H1 (cell line): ENCODE measurements around the gene KLK10. TPM values are rescaled to one million over a fixed set of nuclear protein-coding genes. Genes with fewer than 3 reads are reported as not detected.

Experiments used
- CTCF ChIA-PET: fragments of 300-600 bp; sonication (Branson Sonifier 250); formaldehyde crosslinking; loops from one replicate; lab custom pipeline; 2021; ENCODE audit not compliant: partially characterized antibody; lab: Charles Lee
- POLR2A ChIA-PET: fragments of 300-600 bp; sonication (Branson Sonifier 250); formaldehyde crosslinking; loops from one replicate; lab custom pipeline; 2021; ENCODE audit warnings: inconsistent platforms; ENCODE audit not compliant: partially characterized antibody; lab: Charles Lee
- DNase-seq, 2 experiments: peaks; one replicate each; pipeline versions ENCODE4 v3.0.0 to v3.0.0-alpha.2; 2010 to 2022; ENCODE audit warnings: low spot score in 2 of 2, low read depth in 1 of 2, mixed read lengths in 1 of 2
- FAIRE-seq: peaks from 2 replicates; lab custom pipeline; 2011; peaks lifted over from hg19 to GRCh38; lab: Jason Lieb, UNC
- H2AFZ ChIP-seq: 2 replicates; pipeline ENCODE4 v1.8.1; 2012; ENCODE audit warnings: low read length, inconsistent platforms
- H2AK5ac ChIP-seq: 2 replicates; pipeline ENCODE4 v1.6.1; 2013; ENCODE audit warnings: low read depth, low read length
- H2BK120ac ChIP-seq: replicated peaks from 2 replicates; pipeline ENCODE3; 2013; ENCODE audit warnings: low read depth, low read length, inconsistent platforms
- H2BK12ac ChIP-seq: 2 replicates; pipeline ENCODE4 v1.6.1; 2013; ENCODE audit warnings: low read depth, low read length
- H2BK15ac ChIP-seq: 2 replicates; pipeline ENCODE4 v1.6.1; 2013; ENCODE audit warnings: low read length
- H2BK20ac ChIP-seq: 2 replicates; pipeline ENCODE4 v1.6.1; 2013; ENCODE audit warnings: low read length
- H2BK5ac ChIP-seq: 2 replicates; pipeline ENCODE4 v1.6.1; 2013; ENCODE audit warnings: low read depth, low read length
- H3K14ac ChIP-seq: 2 replicates; pipeline ENCODE4 v1.6.1; 2013; ENCODE audit warnings: inconsistent platforms; ENCODE audit not compliant: insufficient read length
- H3K18ac ChIP-seq: 2 replicates; pipeline ENCODE4 v1.6.1; 2013; ENCODE audit warnings: low read length; ENCODE audit errors: extremely low read depth
- H3K23ac ChIP-seq: 2 replicates; pipeline ENCODE4 v1.6.1; 2013; ENCODE audit warnings: inconsistent platforms; ENCODE audit not compliant: insufficient read length
- H3K23me2 ChIP-seq: 2 replicates; pipeline ENCODE4 v1.6.1; 2013; ENCODE audit warnings: low read depth, low read length
- H3K27ac ChIP-seq: 2 replicates; pipeline ENCODE4 v1.6.1; 2011; ENCODE audit warnings: low read depth, low read length, inconsistent platforms
- H3K27me3 ChIP-seq, 4 experiments: replicated peaks in 1 of 4; 1 replicate in 1 of 4; 2 replicates in 3 of 4; pipeline versions ENCODE4 v1.6.1 to v1.8.1; 2011 to 2013; ENCODE audit warnings: low read length in 3 of 4, mild to moderate bottlenecking in 3 of 4, inconsistent platforms in 2 of 4, mixed read lengths in 2 of 4, moderate library complexity in 1 of 4; ENCODE audit not compliant: control insufficient read depth in 3 of 4, insufficient read depth in 3 of 4; ENCODE audit errors: extremely low read depth in 1 of 4
- H3K36me3 ChIP-seq, 4 experiments: 2 replicates each; pipeline versions ENCODE4 v1.6.1 to v1.8.1; 2011 to 2013; ENCODE audit warnings: mild to moderate bottlenecking in 4 of 4, low read length in 3 of 4, moderate library complexity in 2 of 4, control low read depth in 1 of 4, inconsistent platforms in 1 of 4; ENCODE audit not compliant: insufficient read depth in 4 of 4, control insufficient read depth in 2 of 4
- H3K4ac ChIP-seq: replicated peaks from 2 replicates; pipeline ENCODE3; 2013; ENCODE audit warnings: low read length, low read depth, mixed read lengths, inconsistent platforms; ENCODE audit not compliant: insufficient read length
- H3K4me1 ChIP-seq, 4 experiments: replicated peaks in 1 of 4; 1 replicate in 1 of 4; 2 replicates in 3 of 4; pipeline versions ENCODE4 v1.6.1 to v1.8.1; 2011 to 2013; ENCODE audit warnings: low read length in 3 of 4, inconsistent platforms in 2 of 4, mixed read lengths in 1 of 4; ENCODE audit not compliant: insufficient read depth in 4 of 4, control insufficient read depth in 3 of 4
- H3K4me2 ChIP-seq, 2 experiments: 2 replicates each; pipeline versions ENCODE4 v1.6.1 to v1.8.1; 2011 to 2013; ENCODE audit warnings: low read depth in 2 of 2, low read length in 2 of 2, control low read depth in 1 of 2, inconsistent platforms in 1 of 2, mild to moderate bottlenecking in 1 of 2; ENCODE audit not compliant: insufficient read depth in 1 of 2
- H3K4me3 ChIP-seq, 4 experiments: fragments of 200-600, 300-600 bp in 1 of 4; sonication (generic), shearing (Covaris generic), sonication (Bioruptor Twin) in 1 of 4; 2 replicates each; pipeline versions ENCODE4 v1.5.1 to v1.8.1; 2011 to 2016; ENCODE audit warnings: low read length in 4 of 4, low read depth in 3 of 4, control low read depth in 2 of 4, inconsistent platforms in 2 of 4, mild to moderate bottlenecking in 2 of 4, mixed read lengths in 1 of 4, moderate library complexity in 1 of 4; ENCODE audit not compliant: insufficient read depth in 2 of 4; ENCODE audit errors: extremely low read depth in 1 of 4
- H3K56ac ChIP-seq: replicated peaks from 2 replicates; pipeline ENCODE3; 2013; ENCODE audit warnings: low read depth, mild to moderate bottlenecking, mixed read lengths, low read length, inconsistent platforms; ENCODE audit not compliant: insufficient read length
- H3K79me1 ChIP-seq: 2 replicates; pipeline ENCODE4 v1.6.1; 2013; ENCODE audit warnings: low read depth, low read length, control low read depth
- H3K79me2 ChIP-seq, 2 experiments: 2 replicates each; pipeline versions ENCODE4 v1.6.1 to v1.8.1; 2012 to 2013; ENCODE audit warnings: low read length in 2 of 2, mild to moderate bottlenecking in 2 of 2, inconsistent platforms in 1 of 2; ENCODE audit not compliant: insufficient read depth in 2 of 2, control insufficient read depth in 1 of 2
- H3K9ac ChIP-seq, 4 experiments: replicated peaks in 1 of 4; 1 replicate in 1 of 4; 2 replicates in 3 of 4; pipeline versions ENCODE4 v1.6.1 to v1.8.1; 2011 to 2013; ENCODE audit warnings: low read depth in 3 of 4, low read length in 3 of 4, control low read depth in 2 of 4, mild to moderate bottlenecking in 2 of 4, moderate library complexity in 2 of 4, inconsistent platforms in 1 of 4; ENCODE audit errors: extremely low read depth in 1 of 4
- H3K9me3 ChIP-seq, 2 experiments: 2 replicates each; pipeline versions ENCODE4 v1.6.1 to v1.8.1; 2012 to 2013; ENCODE audit warnings: mild to moderate bottlenecking in 2 of 2, moderate library complexity in 2 of 2, control low read depth in 1 of 2, inconsistent platforms in 1 of 2, low read depth in 1 of 2, low read length in 1 of 2, mixed read lengths in 1 of 2; ENCODE audit not compliant: insufficient read depth in 2 of 2
- H4K20me1 ChIP-seq, 2 experiments: replicated peaks in 1 of 2; 2 replicates each; pipeline versions ENCODE3 to v1.8.1; 2011 to 2013; ENCODE audit warnings: inconsistent platforms in 2 of 2, low read length in 2 of 2, mild to moderate bottlenecking in 1 of 2; ENCODE audit not compliant: insufficient read depth in 2 of 2, control insufficient read depth in 1 of 2
- H4K5ac ChIP-seq: 2 replicates; pipeline ENCODE4 v1.6.1; 2013; ENCODE audit warnings: low read length, low read depth, mixed read lengths, inconsistent platforms; ENCODE audit not compliant: insufficient read length
- H4K8ac ChIP-seq: 2 replicates; pipeline ENCODE4 v1.8.0; 2013; ENCODE audit warnings: mild to moderate bottlenecking, moderate library complexity, low read length, inconsistent platforms; ENCODE audit not compliant: insufficient read depth; ENCODE audit errors: extremely low read depth
- H4K91ac ChIP-seq: replicated peaks from 2 replicates; pipeline ENCODE3; 2013; ENCODE audit warnings: low read length, mixed read lengths, inconsistent platforms; ENCODE audit not compliant: insufficient read length
- E2F6 ChIP-seq: IDR thresholded peaks from 2 replicates; pipeline ENCODE4 v1.6.1; 2012; ENCODE audit warnings: inconsistent platforms
- EGR1 ChIP-seq: IDR thresholded peaks from 2 replicates; pipeline ENCODE4 v1.6.1; 2011; ENCODE audit warnings: low read depth, low read length, borderline replicate concordance
- KDM1A ChIP-seq: fragments of 200-600, 300-600 bp; sonication (generic); IDR thresholded peaks from 2 replicates; pipeline ENCODE4 v1.7.1; 2016; ENCODE audit warnings: mild to moderate bottlenecking, low read length, borderline replicate concordance
- KDM5A ChIP-seq: fragments of 200-600 bp; IDR thresholded peaks from 2 replicates; pipeline ENCODE4 v1.7.1; 2012; ENCODE audit warnings: mild to moderate bottlenecking, low read length, inconsistent platforms, mixed read lengths
- MAX ChIP-seq: IDR thresholded peaks from 2 replicates; pipeline ENCODE4 v1.6.1; 2012; ENCODE audit warnings: inconsistent platforms
- NANOG ChIP-seq: IDR thresholded peaks from 2 replicates; pipeline ENCODE4 v1.6.1; 2011; ENCODE audit warnings: low read length, low read depth, mild to moderate bottlenecking, inconsistent platforms; ENCODE audit not compliant: insufficient read depth, poor library complexity, severe bottlenecking
- RFX5 ChIP-seq: IDR thresholded peaks from 2 replicates; pipeline ENCODE4 v1.6.1; 2011; ENCODE audit warnings: low read depth, low read length, improper control_type of control experiment, borderline replicate concordance
- SIRT6 ChIP-seq: IDR thresholded peaks from one replicate; pipeline ENCODE4 v1.7.1; 2012; ENCODE audit warnings: low read length, inconsistent platforms
- WGBS, 2 experiments: shearing (Covaris generic) in 1 of 2; methylation state at CpG; one replicate each; pipeline versions ENCODE4 v1.1.6 to v1.1.7; 2013 to 2015; ENCODE audit warnings: low lambda C conversion rate in 2 of 2, mixed read lengths in 2 of 2, inconsistent platforms in 1 of 2, low coverage in 1 of 2, missing lambda C conversion rate in 1 of 2; ENCODE audit not compliant: insufficient replicate concordance in 2 of 2, insufficient coverage in 1 of 2, insufficient read length in 1 of 2; ENCODE audit errors: extremely low coverage in 1 of 2, missing lambda C conversion rate in 1 of 2; 5-methylcytosine and 5-hydroxymethylcytosine counted together
- polyA plus RNA-seq, 7 experiments: library from polyadenylated mRNA; depleted of rRNA in 3 of 7; stranded (reverse) in 5 of 7; unstranded in 2 of 7; fragments of >200 nt in 5 of 7; fragments of 200-250 nt in 2 of 7; gene quantifications; 1 replicate in 5 of 7; 2 replicates in 1 of 7; 4 replicates in 1 of 7; pipeline versions ENCODE4 v1.2.1 to v1.2.3, GENCODE V29; 2011 to 2013; ENCODE audit warnings: missing spikeins in 2 of 7, mixed read lengths in 2 of 7
- total RNA-seq: library from RNA; stranded (reverse); fragmentation: NEBNext Ultra II Directional; extraction: Animal tissue kit (Norgen Biotek cat#: 25700); gene quantifications from 2 replicates; pipeline ENCODE4 v1.2.1, GENCODE V29; 2021

KLK10 gene
- total and polyA plus RNA-seq, 2 of the 8 experiments (the other 6 are each of a cell fraction or from before 2014, with no cell fraction given): 4.8 to 9.7 TPM

- Histone ChIP-seq H3K27me3 (no peaks in the 10 kb centered on the region), H3K27ac (no peak overlapping the region), H2BK5ac (no peak overlapping the region), H3K23ac (no peak overlapping the region), H3K56ac (no peak overlapping the region), H3K23me2 (peaks cover 10% of the 10 kb centered on the region; the same call in 1 of the 2 replicates), H2AK5ac (no peak overlapping the region), H2BK20ac (no peak overlapping the region), H2BK120ac (no peak overlapping the region), H4K91ac (no peak overlapping the region), H2BK12ac (no peak overlapping the region), H3K4me2 (no peak overlapping the region), H3K36me3 (no peaks in the 10 kb centered on the region), H4K5ac (no peak overlapping the region), H3K79me2 (no peaks in the 10 kb centered on the region), H3K4me3 (no peak overlapping the region), H2BK15ac (no peak overlapping the region), H2AFZ (no peak overlapping the region), H3K4me1 (no peaks in the 10 kb centered on the region; a peak in 1 of 7 replicates), H3K18ac (no peak overlapping the region), H4K20me1 (no peaks in the 10 kb centered on the region), H3K14ac (no peak overlapping the region), H4K8ac (no peak overlapping the region), H3K4ac (no peak overlapping the region), H3K9ac (no peak overlapping the region), H3K9me3 (no peaks in the 10 kb centered on the region), H3K79me1 (no peaks in the 10 kb centered on the region)
- POLR2A ChIA-PET: no interaction called here
- FAIRE-seq (no peak), DNase-seq (no peak)
- CTCF ChIA-PET: no interaction called here
- WGBS, 2 experiments: 84% methylated on average over 7 of the region's 7 CpGs; no CpG with 5 or more reads in 1 of the 2 experiments
- TF ChIP-seq MAX (no peak), E2F6 (no peak), NANOG (no peak), KDM5A (no peak), EGR1 (no peak), KDM1A (no peak), SIRT6 (no peak), RFX5 (no peak)
These were observed 40.2 kb upstream of the KLK10 start for GRCh38 chr19:51059715-51060114.
